HEK293T (cell line): ENCODE data around the gene AGA.

Experiments used
- CTCF ChIA-PET: fragments of 350-600 bp; formaldehyde crosslinking; extraction: SDS; loops from one replicate; lab custom pipeline; 2021; ENCODE audit warnings: antibody characterized with exemption, inconsistent platforms; lab: Yijun Ruan, JAX
- POLR2A ChIA-PET: fragments of 350-600 bp; formaldehyde crosslinking; extraction: SDS; loops from one replicate; lab custom pipeline; 2020; ENCODE audit warnings: antibody characterized with exemption, inconsistent platforms; lab: Yijun Ruan, JAX
- DNase-seq: peaks from one replicate; pipeline ENCODE4 v3.0.0; 2012; ENCODE audit warnings: mixed read lengths; ENCODE audit errors: extremely low spot score
- ARNT ChIP-seq: fragments of 450-650 bp; IDR thresholded peaks from 2 replicates; pipeline ENCODE4 v1.6.1; 2017; ENCODE audit warnings: mild to moderate bottlenecking
- BHLHE40 ChIP-seq: fragments of 450-650 bp; IDR thresholded peaks from 2 replicates; pipeline ENCODE4 v1.6.1; 2016; ENCODE audit warnings: mild to moderate bottlenecking, moderate library complexity, borderline replicate concordance
- CTBP1 ChIP-seq: fragments of 450-650 bp; IDR thresholded peaks from 2 replicates; pipeline ENCODE4 v1.6.1; 2016; ENCODE audit warnings: borderline replicate concordance
- ELF4 ChIP-seq: fragments of 450-650 bp; IDR thresholded peaks from 2 replicates; pipeline ENCODE4 v1.6.1; 2017; ENCODE audit warnings: antibody characterized with exemption
- FOXA1 ChIP-seq: fragments of 450-650 bp; IDR thresholded peaks from 2 replicates; pipeline ENCODE4 v1.6.1; 2016; ENCODE audit warnings: mild to moderate bottlenecking
- FOXK2 ChIP-seq: fragments of 450-650 bp; IDR thresholded peaks from 2 replicates; pipeline ENCODE4 v1.6.1; 2016; ENCODE audit warnings: mild to moderate bottlenecking
- FOXM1 ChIP-seq: fragments of 450-650 bp; IDR thresholded peaks from 2 replicates; pipeline ENCODE4 v1.6.1; 2017; ENCODE audit warnings: mild to moderate bottlenecking, borderline replicate concordance
- HDGF ChIP-seq: fragments of 450-650 bp; IDR thresholded peaks from 2 replicates; pipeline ENCODE4 v1.6.1; 2017; ENCODE audit warnings: antibody characterized with exemption, borderline replicate concordance
- L3MBTL2 ChIP-seq: fragments of 450-650 bp; conservative IDR thresholded peaks from 2 replicates; pipeline ENCODE4 v1.6.1; 2016; ENCODE audit warnings: mild to moderate bottlenecking
- LEF1 ChIP-seq: fragments of 450-650 bp; IDR thresholded peaks from 2 replicates; pipeline ENCODE4 v1.6.1; 2017; ENCODE audit warnings: mild to moderate bottlenecking, borderline replicate concordance
- NFRKB ChIP-seq: fragments of 450-650 bp; IDR thresholded peaks from 2 replicates; pipeline ENCODE4 v1.6.1; 2016; ENCODE audit warnings: mild to moderate bottlenecking, moderate library complexity
- PKNOX1 ChIP-seq: fragments of 450-650 bp; IDR thresholded peaks from 2 replicates; pipeline ENCODE4 v1.6.1; 2016
- SP1 ChIP-seq: fragments of 450-650 bp; IDR thresholded peaks from 2 replicates; pipeline ENCODE4 v1.6.1; 2017
- SUZ12 ChIP-seq: fragments of 450-650 bp; IDR thresholded peaks from 2 replicates; pipeline ENCODE4 v1.6.1; 2016; ENCODE audit warnings: mild to moderate bottlenecking
- TARDBP ChIP-seq: fragments of 450-650 bp; IDR thresholded peaks from 2 replicates; pipeline ENCODE4 v1.6.1; 2016
- ZNF384 ChIP-seq: fragments of 450-650 bp; IDR thresholded peaks from 2 replicates; pipeline ENCODE4 v1.6.1; 2016

The AGA gene

GRCh38 chr4:177478496-177478895 lies 36.3 kb upstream of the AGA start:
- no peak for DNase-seq
- ChIA-PET POLR2A (interaction anchor here (0.7 kb wide), 1 partner anchor 36 kb away, joined by 3 read pairs; no protein-coding TSS in a partner anchor), CTCF (interaction anchor here (0.7 kb wide), 1 partner anchor 16 kb away, joined by 3 read pairs; no protein-coding TSS in a partner anchor)
- TF ChIP-seq FOXK2 (no peak), HDGF (no peak), NFRKB (no peak)

GRCh38 chr4:177473991-177474390 lies 31.8 kb upstream of the AGA start:
- no peak for DNase-seq
- no peak for TF ChIP-seq L3MBTL2
- no peak for TF ChIP-seq CTBP1
- no peak for TF ChIP-seq ARNT
- no peak for TF ChIP-seq BHLHE40
- ChIA-PET CTCF (interaction anchor here (0.8 kb wide), 1 partner anchor 509 kb away, joined by 5 read pairs; no protein-coding TSS in a partner anchor), POLR2A (no interaction called here)

- TF ChIP-seq ZNF384, result no peak
- TF ChIP-seq NFRKB, result no peak
- no peak for TF ChIP-seq BHLHE40
- no peak for TF ChIP-seq SUZ12
- TF ChIP-seq FOXK2, result no peak
- no peak for TF ChIP-seq ARNT
- TF ChIP-seq HDGF, result no peak
- TF ChIP-seq FOXA1, result no peak
- TF ChIP-seq CTBP1, result no peak
- TF ChIP-seq PKNOX1, result no peak
- ChIA-PET CTCF (no interaction called here), POLR2A (interaction anchor here (0.9 kb wide), 1 partner anchor 22 kb away, joined by 4 read pairs; the partner anchor contains the start of gene AGA)
- no peak for DNase-seq
Observed at GRCh38 chr4:177464026-177464425, 21.8 kb upstream of the AGA start.

GRCh38 chr4:177461606-177462005 lies 19.4 kb upstream of the AGA start:
- ChIA-PET POLR2A (no interaction called here), CTCF (no interaction called here)
- no peak for TF ChIP-seq PKNOX1
- no peak for TF ChIP-seq CTBP1
- TF ChIP-seq ZNF384, result no peak
- no peak for TF ChIP-seq SP1
- TF ChIP-seq BHLHE40, result no peak
- TF ChIP-seq ELF4, result no peak
- TF ChIP-seq FOXA1, result no peak
- no peak for TF ChIP-seq LEF1
- TF ChIP-seq NFRKB, result no peak
- TF ChIP-seq TARDBP, result no peak
- no peak for TF ChIP-seq SUZ12
- no peak for TF ChIP-seq ARNT
- TF ChIP-seq L3MBTL2, result no peak
- TF ChIP-seq FOXK2, result no peak
- no peak for TF ChIP-seq FOXM1
- TF ChIP-seq HDGF, result no peak
- DNase-seq, result no peak

GRCh38 chr4:177460460-177460859 lies 18.2 kb upstream of the AGA start:
- POLR2A ChIA-PET, result interaction anchor here (0.6 kb wide), 1 partner anchor 18 kb away, joined by 4 read pairs; the partner anchor contains the start of gene AGA
- TF ChIP-seq LEF1 (no peak), ZNF384 (no peak), L3MBTL2 (no peak), SP1 (no peak), BHLHE40 (no peak), CTBP1 (no peak), ELF4 (no peak), FOXK2 (no peak), SUZ12 (no peak), FOXA1 (no peak), ARNT (no peak), HDGF (no peak), NFRKB (no peak), PKNOX1 (no peak), FOXM1 (no peak), TARDBP (no peak)
- no peak for DNase-seq
- CTCF ChIA-PET, result no interaction called here

- ChIA-PET CTCF (no interaction called here), POLR2A (interaction anchor here (0.8 to 5.1 kb wide), 2 partner anchors 12 to 14 kb away, joined by 3 to 50 read pairs; partner anchors contain the start of gene AGA)
- peak; percentile 48 for DNase-seq
- no peak for TF ChIP-seq ELF4
- peak; percentile 30; the same call in 1 of the 2 replicates for TF ChIP-seq CTBP1
- peak; percentile 28; the same call in 1 of the 2 replicates for TF ChIP-seq L3MBTL2
Observed at GRCh38 chr4:177455561-177455970, 13.3 kb upstream of the AGA start.

GRCh38 chr4:177453116-177453515 lies 10.9 kb upstream of the AGA start:
- CTCF ChIA-PET, result no interaction called here
- POLR2A ChIA-PET, result interaction anchor here (5.1 kb wide), 1 partner anchor 12 kb away, joined by 50 read pairs; the partner anchor contains the start of gene AGA
- DNase-seq, result no peak
- no peak for TF ChIP-seq SP1
- TF ChIP-seq HDGF, result no peak
- no peak for TF ChIP-seq TARDBP
- TF ChIP-seq LEF1, result no peak
- TF ChIP-seq ARNT, result no peak
- no peak for TF ChIP-seq SUZ12
- no peak for TF ChIP-seq NFRKB
- TF ChIP-seq L3MBTL2, result no peak
- no peak for TF ChIP-seq ELF4
- TF ChIP-seq ZNF384, result no peak
- TF ChIP-seq CTBP1, result no peak
